ENCODE data around the gene POPDC2. TPM values are rescaled to one million over a fixed set of nuclear protein-coding genes. Genes with fewer than 3 reads are reported as not detected.

POPDC2 gene
- total RNA-seq, 2 experiments from 2014 or later, result 1.4 to 2.6 TPM

DNA sequence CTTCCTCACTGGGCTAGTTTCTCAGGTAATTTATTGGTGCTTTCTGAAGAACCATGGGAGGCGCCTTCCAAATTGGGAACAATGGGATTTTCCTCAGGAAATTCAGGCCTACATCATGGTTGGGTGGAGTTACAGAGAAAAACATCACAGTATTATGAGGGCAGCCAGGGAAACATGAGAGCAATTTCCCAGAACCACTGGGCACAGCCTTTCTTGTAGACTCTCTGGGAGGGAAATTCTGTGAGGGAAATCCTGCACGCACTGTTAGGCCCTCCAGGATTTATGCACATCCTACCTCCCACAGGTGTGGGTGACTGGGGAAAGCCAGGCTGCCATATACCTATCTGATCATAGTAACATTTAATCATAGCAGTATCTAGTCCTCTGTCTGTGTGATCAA, 13.2 kb downstream of the POPDC2 start:
- ChIA-PET CTCF (interaction anchor here (1.3 kb wide), 2 partner anchors 14 to 19 kb away, joined by 3 read pairs; no protein-coding TSS in a partner anchor), POLR2A (no interaction called here)

DNA sequence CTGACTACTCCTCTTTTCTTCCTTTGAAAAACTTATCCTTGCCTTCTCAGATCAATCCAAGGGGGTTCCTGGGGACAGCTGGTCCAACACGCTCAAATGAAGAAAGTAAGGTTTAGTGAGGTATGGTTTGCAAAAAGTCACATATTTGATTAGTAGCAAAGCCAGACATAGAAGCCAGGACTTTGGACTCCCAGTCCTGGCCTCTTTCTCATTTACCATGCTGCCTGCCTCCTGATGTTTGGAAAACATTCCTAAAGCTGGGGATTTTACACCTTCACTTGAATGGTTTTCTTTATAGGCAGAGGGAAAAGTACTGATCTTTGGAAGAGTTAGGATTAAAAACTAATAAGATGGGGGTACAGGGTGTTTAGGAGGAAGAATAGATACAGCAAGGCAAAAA, 14.6 kb downstream of the POPDC2 start:
- CTCF ChIA-PET, result no interaction called here

DNA sequence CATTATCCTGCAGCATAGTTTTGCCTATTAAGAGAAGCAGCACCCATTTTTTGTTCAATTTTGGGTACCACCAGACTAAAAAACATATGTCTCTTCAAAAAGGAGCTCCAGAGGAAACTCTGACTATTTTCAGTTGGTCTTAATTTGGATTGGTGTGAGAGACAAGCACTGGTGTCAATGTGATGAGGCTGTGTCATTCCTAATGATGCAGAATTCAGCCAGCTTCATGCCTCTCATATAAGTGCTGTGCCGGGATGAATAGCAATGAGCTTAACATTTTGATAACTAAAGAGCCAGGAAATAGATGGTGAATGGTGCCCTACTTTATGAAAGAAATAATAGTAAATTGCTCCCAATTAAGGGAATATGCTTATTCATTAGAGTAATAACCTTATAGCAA, 15.9 kb downstream of the POPDC2 start:
- ChIA-PET POLR2A (no interaction called here), CTCF (no interaction called here)

More for the DNA sequence above, 14.6 kb downstream of the POPDC2 start:
- POLR2A ChIA-PET, result no interaction called here

DNA sequence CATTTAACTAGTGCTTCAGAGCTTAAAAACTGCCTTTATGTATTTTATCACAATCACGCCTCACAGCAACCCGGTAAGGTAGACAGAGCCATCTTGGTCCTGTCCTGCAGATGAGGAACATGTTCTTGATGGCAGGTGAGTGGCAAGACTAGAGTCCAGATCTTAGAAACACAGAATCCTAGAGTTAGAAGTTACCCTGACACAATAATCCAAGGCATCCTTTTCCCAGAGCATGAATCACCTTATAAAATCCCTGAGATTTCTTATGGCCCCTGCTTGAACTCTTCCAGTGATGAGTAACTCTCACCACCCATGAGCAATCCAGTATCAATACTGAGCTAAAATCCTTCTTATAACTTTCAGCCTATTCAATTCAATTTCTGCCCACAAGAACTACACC, 16.9 kb downstream of the POPDC2 start:
- ChIA-PET CTCF (no interaction called here), POLR2A (no interaction called here)

DNA sequence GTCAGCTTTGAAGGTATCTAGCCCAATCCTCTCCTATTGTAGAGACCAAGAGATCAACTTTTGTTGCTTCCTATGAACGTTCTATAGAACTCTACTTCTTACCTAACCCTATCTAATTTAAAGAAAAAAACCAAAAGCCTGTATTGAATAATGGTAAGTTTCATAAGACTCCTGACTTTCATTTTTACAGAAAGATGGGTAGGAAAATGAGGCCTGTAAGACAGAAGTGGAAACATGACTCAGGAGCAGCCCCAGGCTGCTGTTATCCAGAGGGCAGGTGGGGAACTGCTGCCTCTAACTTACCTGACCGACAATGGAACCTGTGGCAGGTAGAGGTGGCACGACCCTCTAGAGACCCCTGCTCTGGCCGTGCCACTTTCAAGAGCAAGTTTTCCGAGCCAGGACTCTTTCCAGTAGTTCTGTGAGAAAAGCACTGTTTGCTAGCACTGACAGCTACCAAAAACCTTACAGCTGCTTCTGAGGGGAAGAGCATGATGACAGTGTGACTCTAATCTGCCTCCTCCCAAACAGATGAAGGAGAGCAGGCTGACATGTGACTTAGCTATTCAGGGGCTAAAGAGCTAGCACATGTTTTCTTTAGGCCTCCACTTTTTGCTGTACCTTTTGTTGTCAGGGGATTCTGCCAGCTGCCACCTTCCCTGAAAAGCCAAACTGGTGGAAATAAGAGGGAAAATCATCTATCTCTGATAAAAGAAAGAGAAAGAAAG, 17.5 kb downstream of the POPDC2 start:
- ChIA-PET POLR2A (no interaction called here), CTCF (no interaction called here)

DNA sequence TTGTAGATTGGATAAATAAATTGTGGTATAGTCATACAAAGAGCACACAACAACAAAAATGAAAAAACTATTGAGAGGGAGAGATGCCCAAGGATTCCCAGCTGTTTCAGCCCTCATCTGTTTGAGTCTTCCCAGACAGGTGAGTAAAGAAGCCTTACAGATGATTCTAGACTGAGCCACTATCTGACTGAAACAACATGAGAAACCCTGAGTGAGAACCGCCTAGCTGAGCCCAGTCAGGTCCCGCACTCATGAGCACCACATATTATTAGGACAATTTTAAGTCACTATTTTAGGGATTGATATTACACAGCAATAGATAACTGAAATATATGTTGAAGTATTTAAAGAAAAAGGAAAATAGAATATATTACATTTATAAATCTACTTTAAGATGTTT, 19.0 kb downstream of the POPDC2 start:
- POLR2A ChIA-PET, result no interaction called here

DNA sequence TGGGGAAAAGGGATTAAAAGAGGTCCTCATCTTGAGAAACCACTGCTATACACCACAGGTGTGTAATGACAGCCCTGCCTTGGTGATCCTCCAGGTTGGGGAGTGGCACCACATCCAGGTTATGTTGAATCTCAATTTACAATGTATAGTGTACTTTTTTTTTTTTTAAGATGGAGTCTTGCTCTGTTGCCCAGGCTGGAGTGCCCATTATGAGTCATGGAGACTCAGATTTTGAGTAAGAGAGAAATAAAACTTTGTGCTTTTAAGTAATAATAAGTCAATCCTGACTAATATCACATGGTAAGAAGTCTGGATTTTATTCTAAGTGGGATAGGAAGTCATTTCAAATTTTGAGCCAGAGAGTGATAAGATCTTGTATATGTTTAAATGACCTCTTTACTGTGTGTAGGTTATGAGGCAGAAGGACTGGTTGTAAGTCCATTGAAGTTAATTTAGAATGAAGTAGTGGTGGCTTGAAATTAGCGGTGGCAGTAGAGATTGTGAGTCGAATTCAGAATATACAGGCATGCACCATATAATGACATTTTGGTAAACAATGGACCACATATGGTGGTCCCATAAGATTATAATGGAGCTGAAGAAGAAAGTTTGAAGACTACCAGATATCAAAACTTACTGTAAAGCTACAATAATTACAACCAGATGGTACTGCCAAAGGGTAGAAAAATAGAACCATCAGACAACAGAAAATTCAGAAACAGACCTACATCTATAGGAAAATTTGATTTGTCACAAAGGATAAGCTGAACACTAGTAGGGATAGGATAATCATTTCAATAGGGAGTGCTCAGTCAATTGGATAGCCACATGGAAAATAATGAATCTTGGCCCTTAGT, 20.7 kb downstream of the POPDC2 start:
- CTCF ChIA-PET, result interaction anchor here (1.0 kb wide), 1 partner anchor 59 kb away, joined by 3 read pairs; no protein-coding TSS in a partner anchor
- POLR2A ChIA-PET, result no interaction called here

More for the DNA sequence above, 19.0 kb downstream of the POPDC2 start:
- CTCF ChIA-PET, result interaction anchor here (0.6 kb wide), 1 partner anchor 149 kb away, joined by 3 read pairs; no protein-coding TSS in a partner anchor

DNA sequence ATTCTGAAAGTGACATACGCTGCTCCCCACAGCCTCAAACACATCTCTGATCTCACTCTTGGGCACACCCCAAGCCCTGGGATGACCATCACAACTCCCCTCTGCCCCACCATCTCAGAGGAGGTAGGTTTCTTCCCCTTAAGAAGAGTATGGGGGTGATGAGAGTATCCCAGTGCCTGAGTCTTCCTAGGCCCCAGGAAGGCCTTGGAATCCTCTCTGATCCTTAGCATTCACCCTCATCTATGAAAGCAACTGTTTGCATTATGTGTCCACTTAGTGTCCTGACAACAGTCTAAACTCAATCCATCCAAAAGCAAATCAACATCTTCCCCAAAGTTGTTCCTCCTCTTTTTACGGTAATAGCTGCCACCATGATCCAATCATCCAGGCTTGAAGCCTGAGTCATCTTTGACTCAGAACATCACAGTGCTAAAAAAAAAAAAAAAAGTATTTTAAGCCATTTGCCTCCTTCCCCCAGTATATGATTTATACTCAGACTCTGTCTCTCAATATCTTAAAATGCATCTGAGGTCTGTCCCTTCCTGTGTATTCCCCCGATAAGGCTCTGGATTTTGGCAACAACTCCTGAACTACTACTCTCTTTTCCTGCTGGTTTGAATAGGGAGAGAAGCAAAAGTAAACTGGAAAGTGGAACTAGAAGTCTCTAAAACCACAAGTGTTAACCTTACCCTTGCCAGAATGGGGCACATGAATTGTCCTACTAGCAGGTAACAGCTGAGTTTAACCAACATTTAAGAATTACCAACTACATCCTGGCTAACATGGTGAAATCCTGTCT, 22.5 kb downstream of the POPDC2 start:
- CTCF ChIA-PET, result interaction anchor here (0.6 to 0.7 kb wide), 4 partner anchors 10 to 261 kb away, joined by 3 to 5 read pairs (median 4); no protein-coding TSS in a partner anchor
- POLR2A ChIA-PET, result interaction anchor here (0.6 to 0.7 kb wide), 2 partner anchors 76 to 1373 kb away, joined by 3 to 11 read pairs; no protein-coding TSS in a partner anchor

DNA sequence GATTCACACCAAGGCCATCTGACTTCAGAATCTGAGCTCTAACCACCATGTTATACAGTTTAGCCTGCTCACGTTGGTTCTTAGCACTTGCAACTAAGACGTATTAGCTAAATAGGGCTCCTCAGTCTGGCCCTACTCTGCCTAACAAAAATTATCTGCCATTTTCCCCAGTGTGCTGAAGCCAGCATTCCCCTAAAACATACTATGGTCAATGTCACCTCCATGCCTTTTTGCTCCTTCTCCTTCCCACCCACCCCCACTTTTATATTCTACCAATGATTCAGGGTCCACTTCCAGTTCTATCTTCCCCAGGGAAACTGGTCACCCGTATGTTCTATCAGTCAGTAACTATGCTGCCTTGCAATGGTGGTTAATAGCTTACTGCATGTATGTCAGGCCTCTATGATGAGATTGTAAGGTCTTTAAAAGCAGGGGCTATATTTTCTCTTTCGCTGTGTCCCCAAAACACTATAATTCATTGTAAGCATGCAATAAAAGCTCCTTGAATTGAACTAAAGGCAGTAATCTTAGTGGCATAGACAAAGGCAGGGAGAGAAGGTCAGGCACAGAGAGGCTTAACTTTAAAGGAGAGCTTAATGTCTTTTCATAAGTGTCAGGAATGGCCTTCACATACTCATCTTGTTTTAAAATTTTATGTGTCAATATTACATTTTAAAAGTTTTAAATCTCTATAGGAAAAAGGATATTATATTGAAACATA, 23.3 kb downstream of the POPDC2 start:
- ChIA-PET POLR2A (interaction anchor here (0.6 kb wide), 1 partner anchor 1374 kb away, joined by 3 read pairs; no protein-coding TSS in a partner anchor), CTCF (interaction anchor here (0.6 kb wide), 1 partner anchor 260 kb away, joined by 4 read pairs; no protein-coding TSS in a partner anchor)

DNA sequence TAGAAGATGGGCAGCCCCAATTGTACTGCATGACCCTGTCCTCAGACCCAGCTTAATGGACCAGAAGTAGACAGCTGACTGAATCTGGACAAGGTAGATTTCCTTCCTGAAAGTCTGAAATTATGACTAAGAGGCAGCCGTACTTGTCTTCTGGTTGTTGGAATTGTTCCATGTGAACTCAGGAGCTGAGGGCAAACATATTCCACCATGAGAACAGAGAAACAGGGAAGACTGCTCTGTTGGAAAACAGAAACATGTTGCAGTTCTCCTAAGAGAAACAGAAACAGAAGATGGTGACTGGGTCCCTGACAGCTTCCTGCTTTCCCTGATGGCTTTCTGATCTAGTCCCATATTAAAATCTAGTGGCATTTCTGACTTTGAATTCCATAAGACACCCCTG, 24.1 kb downstream of the POPDC2 start:
- POLR2A ChIA-PET, result no interaction called here
- CTCF ChIA-PET, result no interaction called here

DNA sequence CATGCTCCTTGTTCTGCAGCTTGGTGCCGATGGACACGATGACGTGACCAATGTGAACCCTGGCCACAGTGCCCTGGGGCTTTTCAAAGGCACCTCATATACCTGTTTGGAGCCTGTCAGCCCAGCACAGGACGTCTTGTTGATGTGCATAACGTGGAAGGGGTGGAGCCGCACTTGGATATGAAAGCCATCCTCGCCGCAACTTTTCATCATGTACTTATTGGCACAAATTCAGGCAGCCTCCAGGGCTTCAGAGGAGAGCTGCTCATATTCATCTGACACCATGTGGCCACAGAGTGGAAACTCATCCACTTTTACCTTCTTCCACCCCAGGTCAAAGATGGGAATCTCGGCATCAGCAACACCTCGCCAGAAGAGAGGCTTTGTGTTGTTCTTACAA, 24.7 kb downstream of the POPDC2 start:
- CTCF ChIA-PET, result no interaction called here
- POLR2A ChIA-PET, result no interaction called here

DNA sequence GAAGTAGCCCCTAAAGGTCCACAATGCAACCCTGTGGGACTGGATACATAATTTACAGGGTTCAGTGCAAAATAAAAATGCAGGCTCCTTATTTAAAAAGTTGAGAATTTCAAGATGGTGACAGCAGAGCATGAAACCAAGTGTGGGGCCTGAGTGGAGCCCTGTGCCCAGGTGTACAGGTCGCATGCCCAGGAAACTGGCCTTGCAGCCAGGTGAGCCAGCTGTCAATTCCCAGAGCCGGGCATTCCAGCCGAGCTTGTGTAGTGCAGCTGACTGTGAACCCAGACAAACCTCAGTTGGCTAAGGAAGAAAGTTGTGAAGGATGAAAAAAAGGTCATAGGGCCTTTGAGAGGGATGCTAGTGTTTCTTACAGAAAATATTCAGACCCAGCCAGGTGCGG, 27.6 kb downstream of the POPDC2 start:
- ChIA-PET CTCF (no interaction called here), POLR2A (no interaction called here)

DNA sequence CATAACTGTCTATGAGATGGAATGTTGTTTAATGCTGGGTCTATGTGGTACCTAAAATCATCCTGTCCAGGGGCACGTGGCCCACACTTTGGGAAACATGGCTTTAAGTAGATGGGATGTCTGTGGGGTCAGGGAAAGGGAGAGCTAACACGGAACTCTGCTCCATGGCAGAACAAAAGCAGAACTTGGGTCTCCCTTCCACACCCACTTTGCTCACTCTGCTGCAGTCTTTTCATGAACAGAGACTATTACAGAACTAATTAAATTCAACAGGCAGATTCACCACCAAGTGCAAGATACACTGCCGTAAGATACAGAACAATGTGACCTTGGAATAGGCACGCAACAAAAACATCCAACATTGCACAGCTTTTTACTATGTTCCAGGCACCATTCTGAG, 28.2 kb downstream of the POPDC2 start:
- ChIA-PET CTCF (no interaction called here), POLR2A (no interaction called here)

DNA sequence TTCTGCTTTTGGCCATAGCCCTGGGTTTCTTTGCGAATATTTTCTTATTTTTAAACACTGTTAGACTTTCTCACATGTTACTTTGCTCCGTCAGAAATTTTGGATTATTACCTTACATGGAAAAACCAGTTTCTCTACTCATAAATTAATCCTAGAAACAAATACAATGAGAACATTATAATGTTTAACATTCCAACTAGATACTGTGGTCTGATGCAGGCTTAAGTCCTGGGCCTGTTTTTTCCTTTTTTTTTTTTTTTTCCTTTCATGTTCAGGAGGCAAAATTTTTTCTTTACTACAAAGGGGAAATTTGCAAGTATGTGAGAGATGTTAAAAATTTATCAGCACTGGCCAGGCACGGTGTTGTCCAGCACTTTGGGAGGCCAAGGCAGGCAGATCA, 28.9 kb downstream of the POPDC2 start:
- CTCF ChIA-PET, result no interaction called here
- POLR2A ChIA-PET, result no interaction called here

DNA sequence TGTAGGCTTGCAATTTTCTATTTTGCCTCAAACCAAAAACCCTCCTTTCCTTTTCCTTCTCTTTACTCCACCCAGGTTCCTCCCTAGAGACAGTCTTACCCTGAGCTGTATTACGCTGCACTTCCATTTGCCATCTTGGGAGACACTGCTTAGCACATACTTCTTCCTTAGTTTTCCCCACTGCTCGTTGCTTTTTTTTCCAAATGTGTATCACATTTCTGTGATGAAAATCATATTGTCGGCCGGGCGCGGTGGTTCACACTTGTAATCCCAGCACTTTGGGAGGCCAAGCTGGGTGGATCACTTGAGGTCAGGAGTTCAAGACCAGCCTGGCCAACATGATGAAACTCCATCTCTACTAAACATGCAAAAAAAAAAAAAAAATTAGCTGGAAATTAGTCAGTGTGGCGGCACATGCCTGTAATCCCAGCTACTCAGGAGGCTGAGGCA, 29.5 kb downstream of the POPDC2 start:
- ChIA-PET CTCF (interaction anchor here (0.7 kb wide), 1 partner anchor 101 kb away, joined by 3 read pairs; no protein-coding TSS in a partner anchor), POLR2A (no interaction called here)

DNA sequence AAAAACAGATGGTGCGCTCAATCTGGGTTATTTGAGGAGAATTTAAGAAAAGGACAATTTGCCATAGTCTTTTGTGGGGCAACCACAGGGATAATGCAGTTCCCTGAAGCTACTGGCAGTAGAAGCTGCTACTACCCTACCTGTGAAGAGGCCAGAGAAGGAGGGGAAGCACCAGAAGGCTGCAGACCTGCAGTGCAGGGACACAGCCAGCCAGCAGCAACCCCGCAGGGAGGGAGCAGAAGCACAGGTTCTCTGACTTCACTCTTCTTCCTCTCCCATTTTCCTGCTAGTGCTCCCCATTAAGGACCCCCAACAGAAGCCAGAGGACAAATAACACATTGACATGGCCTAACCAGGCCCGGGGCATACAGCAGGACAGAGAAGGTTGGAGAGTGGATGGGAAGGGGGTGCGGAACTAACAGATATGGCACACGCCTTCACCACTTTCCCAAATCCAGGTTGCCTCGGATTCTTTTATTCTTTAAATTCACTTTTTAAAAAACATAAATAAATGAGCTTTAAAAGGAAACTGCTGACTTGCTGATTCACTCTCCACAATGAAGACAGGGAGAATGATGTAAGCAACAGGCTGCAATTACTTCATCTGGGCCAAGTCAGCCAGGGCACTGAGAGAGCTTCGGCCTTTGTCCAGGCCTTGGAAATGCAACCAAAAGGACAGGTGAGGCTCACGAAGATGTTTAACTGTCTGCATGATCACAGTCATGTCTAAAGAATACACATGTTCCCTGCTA, 30.1 kb downstream of the POPDC2 start:
- POLR2A ChIA-PET, result no interaction called here

DNA sequence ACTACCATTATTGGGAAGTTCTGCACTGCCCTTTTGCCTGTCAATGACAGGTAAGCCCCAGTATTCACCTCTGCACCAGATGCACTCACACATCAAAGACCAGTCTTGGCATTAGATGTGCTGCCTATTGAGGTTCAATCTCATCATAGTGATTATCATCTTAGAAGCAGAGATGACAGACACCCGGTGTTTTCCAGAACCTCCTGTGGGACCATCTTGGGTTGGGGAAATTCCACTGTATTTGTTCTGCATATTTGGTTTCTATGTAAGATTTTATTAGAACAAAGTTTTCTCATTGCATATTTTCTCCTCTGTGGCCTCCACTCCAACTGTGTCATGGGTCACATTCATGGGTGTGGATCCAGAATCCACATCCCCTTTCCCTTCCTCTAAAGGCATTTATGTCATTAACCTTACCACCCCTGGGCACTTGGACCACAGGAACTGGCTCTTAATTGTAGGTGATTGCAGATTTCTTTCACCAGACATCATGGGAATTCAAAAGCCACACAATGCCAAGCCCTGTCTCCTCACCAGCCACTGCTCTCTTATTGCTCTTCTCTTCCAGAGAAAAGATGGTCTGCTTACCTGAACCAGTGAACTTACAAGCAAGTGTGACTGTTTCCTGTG, 31.5 kb downstream of the POPDC2 start:
- ChIA-PET POLR2A (no interaction called here), CTCF (interaction anchor here (1.2 kb wide), 1 partner anchor 19 kb away, joined by 3 read pairs; no protein-coding TSS in a partner anchor)

More for the DNA sequence above, 30.1 kb downstream of the POPDC2 start:
- CTCF ChIA-PET, result interaction anchor here (0.7 kb wide), 1 partner anchor 100 kb away, joined by 3 read pairs; no protein-coding TSS in a partner anchor

DNA sequence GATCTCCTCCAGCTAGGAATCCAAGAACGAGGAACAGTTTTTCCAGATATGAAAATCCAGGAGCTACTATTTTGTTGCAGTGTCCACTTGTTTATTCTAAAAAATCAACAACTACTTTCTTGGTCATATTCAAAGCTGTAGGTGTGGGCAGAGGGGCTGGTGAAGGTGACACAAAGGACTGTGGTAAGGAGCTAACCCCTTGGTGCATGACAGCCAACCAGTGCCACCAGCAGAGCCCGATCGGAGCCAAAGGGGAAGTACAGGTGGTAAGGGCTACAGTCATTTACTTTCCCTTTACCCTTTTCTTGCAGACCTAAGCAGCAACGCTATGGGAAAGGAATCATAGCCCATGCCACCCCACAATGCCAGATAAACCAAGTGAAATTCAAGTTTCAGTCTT, 32.0 kb downstream of the POPDC2 start:
- CTCF ChIA-PET, result interaction anchor here (0.6 to 1.2 kb wide), 2 partner anchors 10 to 20 kb away, joined by 3 read pairs; no protein-coding TSS in a partner anchor
- POLR2A ChIA-PET, result no interaction called here
